Heart left ventricle (tissue), 13 donors: Measurements from ENCODE around the gene EEF1A2.

Source experiments
- CTCF ChIP-seq, 12 donors: fragments of 200-600 bp; sonication (generic) in 4 of 12; IDR thresholded peaks; one replicate each; pipeline versions ENCODE4 v1.5.0 to v1.8.0; 2018 to 2022; ENCODE audit warnings: antibody characterized with exemption in 12 of 12, mild to moderate bottlenecking in 5 of 12
- POLR2A ChIP-seq, 2 donors: fragments of 450-650 bp; IDR thresholded peaks; one replicate each; pipeline ENCODE4 v1.6.1; 2017; ENCODE audit warnings: antibody characterized with exemption in 2 of 2, mild to moderate bottlenecking in 2 of 2, moderate library complexity in 2 of 2
- donor health status: ischemic (EF 13 %, LVEDD 7.1; RV severe dilation, severe dysfunction).
- donor health status: DM: no; HTN: yes; CAD: no.
- donor health status: DM: no; HTN: no; CAD: no.
- donor health status: ischemic (EF 25% LVEDD 6.9; RV normal size, moderate dysfunction).
- donor health status: ischemic (EF 25% LVEDD 5.7; RV mildly dilated, moderate dysfunction).
- donor health status: ischemic (EF 35%, LVEDD 5.7; RV mildly dilated, moderate dysfunction).
- donor health status: nonischemic (EF 11% LVEDD 7.7; RV severe dilation, severe dysfunction).
- donor health status: DM: yes; HTN: yes; CAD: no.
- donor health status: PGD.
- donor health status: ischemic (EF 29% LVEDD 5.4; RV normal size, mild dysfunction).
- donor health status: nonischemic (EF 23%, LVEDD 6.1; RV moderate dilation, normal function).

- TF ChIP-seq CTCF (IDR thresholded peaks at IDR 0.05) (no peak), POLR2A (IDR thresholded peaks at IDR 0.05) (no peak)
Measured at GRCh38 chr20:63456429-63457284, 42.2 kb downstream of the EEF1A2 start.
